GM12891 (cell line): Measurements from ENCODE around the gene SRGAP3.

ENCODE experiments used
- DNase-seq: peaks from one replicate; pipeline ENCODE4 v3.0.0; 2011; ENCODE audit warnings: low spot score; ENCODE audit not compliant: insufficient read length
- FAIRE-seq: peaks from 2 replicates; lab custom pipeline; 2011; peaks lifted over from hg19 to GRCh38; lab: Jason Lieb, UNC
- PAX5 ChIP-seq: IDR thresholded peaks from 2 replicates; pipeline ENCODE4 v1.6.1; 2011; ENCODE audit warnings: low read length, moderate library complexity, mild to moderate bottlenecking; ENCODE audit not compliant: insufficient read depth, severe bottlenecking
- POLR2A ChIP-seq: IDR thresholded peaks from 2 replicates; pipeline ENCODE4 v1.6.1; 2011; ENCODE audit warnings: low read depth, low read length, control low read depth
- POLR2AphosphoS5 ChIP-seq: IDR thresholded peaks from 2 replicates; pipeline ENCODE4 v1.6.1; 2011; ENCODE audit warnings: low read depth, low read length, control low read depth
- POU2F2 ChIP-seq: IDR thresholded peaks from 2 replicates; pipeline ENCODE4 v1.6.1; 2011; ENCODE audit warnings: low read depth, mild to moderate bottlenecking, control low read depth, low read length, moderate library complexity
- SPI1 ChIP-seq: IDR thresholded peaks from 2 replicates; pipeline ENCODE4 v1.6.1; 2011; ENCODE audit warnings: low read depth, low read length, control low read depth
- TAF1 ChIP-seq: IDR thresholded peaks from 2 replicates; pipeline ENCODE4 v1.6.1; 2011; ENCODE audit warnings: low read depth, low read length, control low read depth

SRGAP3 gene

GRCh38 chr3:9229879-9230278, 19.6 kb downstream of the SRGAP3 start:
- FAIRE-seq (no peak), DNase-seq (no peak)
- no peak for TF ChIP-seq SPI1
- no peak for TF ChIP-seq PAX5
- no peak for TF ChIP-seq POU2F2
- no peak for TF ChIP-seq TAF1
- TF ChIP-seq POLR2A = no peak
- no peak for TF ChIP-seq POLR2AphosphoS5

- no peak for DNase-seq
- TF ChIP-seq SPI1 (no peak), POU2F2 (no peak), POLR2AphosphoS5 (no peak), POLR2A (no peak), PAX5 (no peak), TAF1 (no peak)
- FAIRE-seq = no peak
Measured at GRCh38 chr3:9229325-9229724, 20.1 kb downstream of the SRGAP3 start.

DNA sequence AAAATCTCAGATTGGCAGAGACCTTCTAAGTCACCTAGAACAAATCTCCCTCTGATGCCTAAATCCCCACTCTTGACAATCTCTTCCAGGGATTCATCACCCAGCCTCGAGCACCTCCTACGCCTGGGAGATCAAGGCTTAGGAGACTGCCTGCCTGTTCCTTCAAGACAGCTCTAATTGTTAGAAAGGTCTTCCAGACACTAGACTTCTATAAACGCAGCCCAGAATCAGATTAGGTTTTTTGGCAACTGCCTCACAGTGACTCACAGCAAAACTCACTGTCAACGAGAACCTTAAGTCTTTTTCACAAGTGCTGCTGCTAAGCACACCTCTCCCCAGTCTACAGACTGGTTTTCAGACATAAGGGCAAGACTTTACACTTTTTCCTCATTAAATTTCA, 23.1 kb downstream of the SRGAP3 start:
- FAIRE-seq (no peak), DNase-seq (no peak)
- no peak for TF ChIP-seq POU2F2
- TF ChIP-seq SPI1 = no peak
- no peak for TF ChIP-seq POLR2AphosphoS5
- TF ChIP-seq POLR2A = no peak

DNA sequence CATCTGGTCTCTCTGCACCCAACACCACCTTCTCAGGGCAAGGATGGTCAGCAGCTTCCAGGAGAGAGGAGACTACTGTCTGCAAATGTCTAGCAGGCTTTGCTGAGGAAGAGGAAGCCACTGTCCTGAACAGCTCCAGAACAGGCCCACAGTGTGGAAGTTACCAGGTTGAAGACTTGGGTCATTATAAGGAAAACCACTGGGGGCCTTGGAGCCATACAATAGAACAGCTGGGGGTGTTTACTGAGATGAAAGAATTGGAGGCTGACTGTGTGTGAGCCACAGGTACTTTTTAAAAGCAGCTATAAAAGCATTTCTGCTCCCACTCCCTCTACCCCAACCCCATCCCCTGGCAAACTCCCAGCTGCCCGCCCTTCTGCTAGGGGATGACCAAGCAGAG, 24.2 kb downstream of the SRGAP3 start:
- DNase-seq (no peak), FAIRE-seq (no peak)
- TF ChIP-seq POU2F2 = no peak
- no peak for TF ChIP-seq POLR2AphosphoS5
- TF ChIP-seq SPI1 = no peak
- no peak for TF ChIP-seq TAF1
- TF ChIP-seq PAX5 = no peak
- no peak for TF ChIP-seq POLR2A

- DNase-seq (peak; percentile 44), FAIRE-seq (peak; percentile 76)
- no peak for TF ChIP-seq POU2F2
- no peak for TF ChIP-seq PAX5
- TF ChIP-seq POLR2AphosphoS5 = no peak
- no peak for TF ChIP-seq TAF1
- TF ChIP-seq POLR2A = no peak
- TF ChIP-seq SPI1 = no peak; the same call in 1 of the 2 replicates
Measured at GRCh38 chr3:9224490-9224889, 25.0 kb downstream of the SRGAP3 start.

DNA sequence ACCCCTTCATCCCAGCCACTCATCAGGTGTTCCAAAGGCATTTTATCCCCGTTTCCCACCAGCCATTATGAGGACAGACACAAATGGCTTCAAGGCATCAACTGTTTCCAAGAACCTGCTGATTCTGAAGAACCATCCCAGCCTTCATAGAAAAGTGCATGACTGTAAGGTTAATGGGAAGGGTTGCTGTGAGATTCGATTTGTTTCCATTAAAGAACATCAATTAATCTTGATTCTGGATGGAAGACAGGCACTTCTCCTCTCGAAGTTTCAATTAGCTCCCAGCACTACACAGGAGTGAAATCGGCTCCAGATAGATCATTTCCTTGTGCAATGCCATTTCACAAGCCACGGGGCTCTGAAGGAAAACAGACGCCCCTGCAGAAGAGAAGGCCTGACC, 25.8 kb downstream of the SRGAP3 start:
- DNase-seq = no peak
- FAIRE-seq = no peak
- TF ChIP-seq SPI1 (no peak), POU2F2 (no peak), POLR2AphosphoS5 (no peak), TAF1 (no peak), PAX5 (no peak), POLR2A (no peak)

DNA sequence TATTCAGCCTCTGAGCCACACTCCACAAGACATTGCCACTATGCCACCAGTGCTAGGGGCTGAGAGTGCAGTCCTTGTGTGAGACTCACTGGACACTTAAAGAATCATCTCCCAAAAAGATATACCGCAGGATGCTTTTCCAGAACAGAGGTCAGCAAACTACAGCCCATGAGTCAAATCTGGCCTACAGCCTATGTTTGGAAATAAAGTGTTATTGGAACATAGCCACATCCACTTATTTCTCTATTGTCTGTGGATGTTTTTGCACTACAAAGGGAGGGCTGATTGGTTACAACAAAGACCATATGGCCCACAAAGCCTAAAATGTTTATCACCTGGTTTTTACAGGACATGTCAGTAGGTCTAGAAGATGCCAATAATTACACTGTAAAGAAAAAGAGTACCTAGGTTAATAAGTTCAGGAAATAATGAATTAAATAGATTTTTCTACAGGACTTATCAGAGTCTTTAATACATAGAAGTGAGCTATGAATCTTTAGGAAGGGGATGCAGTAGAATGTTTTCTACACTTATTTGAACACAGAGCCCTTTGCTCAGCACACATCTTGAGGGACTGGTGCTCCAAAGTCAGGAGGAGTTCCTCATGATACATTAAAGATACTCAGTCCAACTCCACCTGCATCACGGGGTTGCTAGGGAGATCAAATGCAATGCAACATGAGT, 26.3 kb downstream of the SRGAP3 start:
- DNase-seq = no peak
- FAIRE-seq = no peak
- no peak for TF ChIP-seq TAF1
- no peak for TF ChIP-seq POU2F2
- no peak for TF ChIP-seq SPI1
- TF ChIP-seq POLR2AphosphoS5 = no peak
- no peak for TF ChIP-seq PAX5
- TF ChIP-seq POLR2A = no peak

GRCh38 chr3:9222049-9222448, 27.4 kb downstream of the SRGAP3 start:
- TF ChIP-seq SPI1 (peak; percentile 50), TAF1 (no peak)

DNA sequence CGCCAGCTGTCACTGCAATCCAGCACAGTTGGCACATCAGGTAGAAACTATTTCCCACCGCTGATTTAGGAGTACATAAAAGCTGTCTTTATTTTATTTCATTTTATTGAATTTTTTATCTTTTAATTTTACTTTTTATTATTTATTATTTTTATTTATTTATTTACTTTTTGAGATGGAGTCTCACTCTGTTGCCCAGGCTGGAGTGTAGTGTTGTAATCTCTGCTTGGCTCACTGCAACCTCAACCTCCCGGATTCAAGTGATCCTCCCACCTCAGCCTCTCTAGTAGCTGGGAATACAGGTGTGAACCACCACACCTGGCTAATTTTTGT, 31.0 kb downstream of the SRGAP3 start:
- FAIRE-seq (no peak), DNase-seq (no peak)
- TF ChIP-seq POLR2A = no peak
- no peak for TF ChIP-seq PAX5
- no peak for TF ChIP-seq TAF1
- no peak for TF ChIP-seq POLR2AphosphoS5

More at GRCh38 chr3:9222049-9222448, 27.4 kb downstream of the SRGAP3 start:
- no peak for DNase-seq
- FAIRE-seq = peak; percentile 59

- TF ChIP-seq POLR2A (no peak), PAX5 (no peak), POLR2AphosphoS5 (no peak), POU2F2 (no peak), TAF1 (no peak), SPI1 (no peak)
- DNase-seq = no peak
- no peak for FAIRE-seq
Measured at GRCh38 chr3:9217784-9218513, 31.5 kb downstream of the SRGAP3 start.
